GM19468 (cell line): ENCODE data around the gene RPL7A.

Experiments
- ATAC-seq: cut with Tn5 transposase; IDR thresholded peaks from one replicate; pipeline ENCODE4 v1.9.1; 2021; ENCODE audit warnings: mild to moderate bottlenecking, moderate library complexity, moderate number of reproducible peaks; ENCODE audit not compliant: unreplicated experiment; ENCODE audit errors: extremely low read depth

RPL7A gene

DNA sequence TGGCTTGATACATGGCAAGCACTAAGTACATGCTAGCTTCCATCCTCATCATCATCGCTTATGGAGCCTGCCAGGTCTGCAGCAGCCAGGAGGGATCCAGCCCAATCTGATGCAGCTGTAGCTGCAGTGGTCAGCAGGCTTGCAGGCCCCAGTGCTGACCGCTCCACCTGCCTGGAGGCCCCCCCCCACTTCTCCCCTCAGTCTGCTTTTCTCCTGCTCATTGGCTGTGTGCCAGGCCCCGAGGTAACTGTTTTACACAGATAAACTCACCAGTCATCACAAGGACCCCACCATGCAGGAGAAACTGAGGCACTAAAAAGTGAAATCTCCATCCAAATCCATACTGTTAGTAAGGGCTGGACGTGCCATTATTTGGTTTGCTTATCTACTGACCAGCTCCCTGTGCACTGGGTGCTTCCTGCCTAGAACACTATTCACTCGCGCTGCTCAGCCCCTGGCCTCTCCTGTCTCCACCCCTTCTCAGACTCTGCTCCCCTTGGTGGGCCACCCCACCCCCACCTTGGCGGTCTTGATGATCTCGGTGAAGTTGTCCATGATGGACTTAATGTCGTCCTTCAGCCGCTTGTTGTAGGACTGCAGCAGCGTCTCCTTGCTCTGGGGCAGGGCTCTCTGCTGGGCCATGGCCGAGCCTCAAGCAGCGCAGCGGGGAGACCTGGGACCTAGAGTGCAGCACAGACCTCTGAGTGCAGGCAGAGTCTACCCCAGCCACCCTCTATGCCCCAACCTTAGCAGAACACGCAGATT lies 1.8 kb upstream of the RPL7A start:
- ATAC-seq, result no peak

DNA sequence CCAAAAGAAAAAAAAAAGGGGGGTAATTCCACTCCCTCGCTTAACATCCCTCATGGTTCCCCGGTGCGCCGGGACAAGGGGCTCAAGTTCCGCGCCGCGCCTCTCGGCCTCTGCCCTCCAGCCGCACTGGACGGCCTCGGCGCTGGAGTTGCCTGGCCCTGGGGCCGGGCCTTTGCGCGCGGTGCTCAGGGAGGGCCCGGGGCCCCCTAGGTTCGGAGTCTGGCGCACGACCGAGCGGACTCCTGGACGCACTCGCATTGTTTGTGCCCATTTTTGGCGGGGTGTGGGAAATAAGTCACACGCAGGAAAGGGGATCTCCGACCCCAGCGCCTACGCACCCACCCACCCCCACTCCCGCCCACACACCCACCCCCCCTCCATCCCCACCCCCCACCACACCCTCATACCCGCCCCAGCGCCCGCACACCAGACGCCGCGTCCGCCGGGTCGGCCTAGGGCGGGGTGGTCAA lies 468 bp upstream of the RPL7A start:
- ATAC-seq, result no peak

DNA sequence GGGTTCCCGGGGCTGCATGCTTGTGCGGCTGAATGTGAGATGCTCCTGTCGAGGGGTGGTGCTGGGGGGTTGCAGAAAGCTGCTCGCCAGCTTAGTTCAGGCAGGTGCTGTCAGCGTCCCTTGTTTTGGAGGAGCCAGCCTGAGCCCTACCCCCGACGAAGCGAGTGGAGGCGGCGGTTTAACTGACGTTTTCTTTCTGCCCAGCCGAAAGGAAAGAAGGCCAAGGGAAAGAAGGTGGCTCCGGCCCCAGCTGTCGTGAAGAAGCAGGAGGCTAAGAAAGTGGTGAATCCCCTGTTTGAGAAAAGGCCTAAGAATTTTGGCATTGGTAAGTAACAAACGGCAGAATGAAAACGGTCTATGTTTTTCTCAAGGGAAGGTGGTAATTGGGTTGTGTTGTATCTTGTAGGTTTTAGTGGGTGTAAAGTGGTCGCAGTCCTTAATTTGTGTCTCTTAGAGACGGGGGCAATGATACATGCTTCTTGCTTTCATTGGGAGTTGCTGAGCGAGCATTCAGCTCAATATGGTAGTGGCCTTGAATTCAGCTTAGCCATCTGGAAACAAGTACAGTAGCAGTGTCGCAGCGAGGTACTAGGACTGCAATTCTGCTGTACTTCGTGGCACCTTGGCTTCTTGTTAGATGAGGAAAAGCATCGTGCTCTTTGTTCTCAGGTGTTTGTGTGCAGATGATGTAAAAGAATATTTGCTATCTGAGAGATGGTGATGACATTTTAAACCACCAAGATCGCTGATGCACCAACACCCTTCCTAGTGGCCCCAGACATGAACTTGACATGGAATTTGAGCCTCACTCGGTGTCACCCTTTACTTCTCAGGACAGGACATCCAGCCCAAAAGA lies 928 bp downstream of the RPL7A start:
- no peak for ATAC-seq

DNA sequence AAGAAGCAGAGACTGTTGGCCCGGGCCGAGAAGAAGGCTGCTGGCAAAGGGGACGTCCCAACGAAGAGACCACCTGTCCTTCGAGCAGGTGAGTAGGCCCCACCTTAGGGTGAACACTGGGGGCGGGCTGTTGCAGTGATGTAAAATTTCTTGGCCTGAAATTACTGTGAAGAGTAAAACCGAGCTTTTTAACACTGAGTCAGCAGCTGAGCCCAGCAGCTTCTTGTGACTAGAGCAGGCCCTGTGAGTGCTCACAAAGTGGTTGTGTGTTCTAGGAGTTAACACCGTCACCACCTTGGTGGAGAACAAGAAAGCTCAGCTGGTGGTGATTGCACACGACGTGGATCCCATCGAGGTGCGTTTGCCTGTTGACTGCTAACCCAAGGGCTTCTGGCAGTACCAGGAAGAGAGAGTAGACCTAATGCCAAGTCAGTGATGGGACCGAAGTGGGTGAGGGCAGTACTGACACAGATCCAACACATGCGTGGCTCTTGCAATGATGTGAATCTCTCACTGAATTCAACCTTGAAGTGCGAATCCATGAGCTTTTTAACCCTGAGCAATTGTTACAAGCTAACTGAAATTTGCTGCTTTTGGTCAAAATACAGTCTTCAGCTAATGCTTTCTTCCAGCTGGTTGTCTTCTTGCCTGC lies 2.1 kb downstream of the RPL7A start:
- ATAC-seq, result no peak

DNA sequence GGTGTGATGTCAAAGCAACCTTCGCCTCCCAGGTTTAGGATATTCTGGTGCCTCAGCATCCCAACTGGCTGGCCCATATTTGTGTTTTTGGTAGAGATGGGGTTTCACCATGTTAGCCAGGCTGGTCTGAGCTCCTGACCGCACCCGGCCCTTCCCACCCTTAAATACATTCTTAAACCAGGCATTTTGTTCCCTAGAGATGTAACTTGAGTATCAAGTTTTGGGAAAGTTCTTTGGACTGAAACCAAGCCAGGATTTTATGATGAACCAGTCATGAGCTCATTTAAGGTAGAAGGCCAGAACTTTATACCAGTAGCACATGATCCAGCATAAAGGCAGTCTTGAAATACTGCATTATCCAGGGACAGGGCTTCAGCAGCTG lies 3.5 kb downstream of the RPL7A start:
- no peak for ATAC-seq

DNA sequence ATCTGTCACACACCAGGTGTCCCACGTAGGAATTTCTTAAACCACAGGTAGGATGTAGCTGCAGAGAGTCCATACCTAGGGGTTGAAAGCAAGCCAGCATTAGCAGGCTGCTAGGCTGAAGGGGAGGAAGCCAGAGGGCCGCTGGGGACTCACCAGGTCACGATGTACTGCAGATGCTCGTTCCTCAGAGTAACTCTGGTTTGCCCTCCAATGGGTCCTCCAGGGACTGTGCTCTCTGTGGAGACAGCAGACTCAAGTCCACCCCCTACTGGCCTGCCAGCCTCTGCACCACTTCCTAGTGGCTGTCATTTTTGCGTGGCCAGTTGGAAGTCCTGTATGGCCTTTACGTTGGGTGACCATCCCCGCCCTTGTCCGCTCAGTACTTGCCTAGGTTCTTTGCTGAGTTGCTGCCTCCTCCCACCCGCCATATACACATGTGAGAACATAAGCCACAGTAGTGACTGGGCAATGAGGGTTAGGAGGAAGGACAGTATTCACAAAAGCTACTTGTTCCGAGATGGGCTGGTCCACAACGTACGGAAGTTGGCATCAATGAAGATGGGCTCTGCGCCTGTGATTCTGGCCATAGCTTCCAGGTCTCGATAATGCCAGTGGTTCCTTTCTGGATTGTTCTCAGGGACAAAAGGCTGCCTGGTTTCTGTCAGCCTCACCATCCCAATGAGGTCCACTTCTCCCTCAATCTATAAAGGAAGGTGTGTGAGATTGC lies 4.1 kb downstream of the RPL7A start:
- no peak for ATAC-seq

DNA sequence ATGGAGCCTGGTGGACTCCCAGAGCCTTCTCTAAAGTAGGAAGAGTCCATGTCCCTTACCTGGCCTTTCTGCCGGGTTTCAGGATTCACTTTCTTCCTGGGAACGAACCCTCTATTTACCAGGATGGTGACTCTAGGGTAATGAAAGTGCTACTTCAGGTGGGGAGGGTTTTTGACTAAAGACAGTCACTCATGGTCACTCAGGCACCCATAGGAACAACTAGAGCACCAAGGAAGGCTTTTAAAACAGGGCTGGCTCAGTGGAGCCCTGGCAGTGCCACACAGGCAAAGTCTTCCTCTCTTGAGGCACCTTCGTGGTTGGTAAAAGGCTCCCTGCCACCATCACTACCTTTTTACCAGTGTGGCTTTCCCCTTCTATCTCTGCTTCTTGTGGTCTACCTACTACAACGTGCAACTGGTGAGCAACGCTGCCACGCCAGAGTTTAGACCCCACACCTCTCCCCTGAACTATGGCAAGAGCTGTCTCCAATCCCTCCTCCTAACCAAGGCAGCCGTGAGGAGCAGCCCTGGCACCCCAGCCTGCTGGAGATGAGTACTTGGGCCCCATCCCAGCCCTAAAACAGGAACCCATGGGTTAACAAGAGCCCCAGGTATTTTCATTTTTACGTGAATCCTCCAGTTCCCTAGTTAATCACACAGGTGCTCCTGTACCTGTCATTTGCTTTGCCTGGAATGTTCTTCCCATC lies 4.8 kb downstream of the RPL7A start:
- no peak for ATAC-seq

DNA sequence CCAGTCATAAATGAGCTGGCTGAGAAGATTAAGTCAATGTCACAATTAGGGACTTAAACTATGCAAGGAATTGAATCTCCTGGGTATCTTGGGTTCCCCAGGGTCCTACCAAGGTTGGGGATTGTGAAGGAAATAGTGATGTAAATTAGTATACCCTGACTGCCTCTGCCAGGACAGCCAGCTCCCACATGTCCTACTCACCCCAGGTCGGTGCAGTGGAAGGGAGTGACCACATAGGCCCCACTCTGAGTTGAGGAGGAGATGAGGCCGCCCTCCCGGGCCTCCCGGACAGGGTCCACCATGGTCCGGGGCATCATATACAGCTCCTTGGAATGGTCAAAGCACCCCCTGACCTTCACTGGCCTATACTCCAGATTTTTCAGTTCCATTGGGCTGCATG lies 5.5 kb downstream of the RPL7A start:
- no peak for ATAC-seq

DNA sequence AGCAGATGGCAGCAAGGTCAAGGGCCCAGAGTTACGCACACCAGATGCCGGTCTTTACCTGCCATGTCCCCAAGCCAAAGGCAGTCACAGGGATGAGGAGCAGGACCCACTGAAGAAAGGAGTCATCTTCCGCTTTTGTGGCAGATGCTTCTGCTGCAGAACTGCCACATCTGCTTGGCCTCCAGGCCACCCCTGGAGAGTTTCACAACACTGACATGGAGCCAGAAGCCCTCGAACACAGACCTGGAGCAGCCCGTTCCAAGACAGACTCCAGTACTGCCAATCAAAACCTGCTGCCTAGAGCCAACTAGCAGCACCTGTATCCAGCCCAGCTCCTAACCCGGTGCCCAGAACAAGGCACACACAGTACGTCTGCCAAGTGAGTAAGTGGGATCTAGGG lies 6.7 kb downstream of the RPL7A start:
- ATAC-seq, result no peak

DNA sequence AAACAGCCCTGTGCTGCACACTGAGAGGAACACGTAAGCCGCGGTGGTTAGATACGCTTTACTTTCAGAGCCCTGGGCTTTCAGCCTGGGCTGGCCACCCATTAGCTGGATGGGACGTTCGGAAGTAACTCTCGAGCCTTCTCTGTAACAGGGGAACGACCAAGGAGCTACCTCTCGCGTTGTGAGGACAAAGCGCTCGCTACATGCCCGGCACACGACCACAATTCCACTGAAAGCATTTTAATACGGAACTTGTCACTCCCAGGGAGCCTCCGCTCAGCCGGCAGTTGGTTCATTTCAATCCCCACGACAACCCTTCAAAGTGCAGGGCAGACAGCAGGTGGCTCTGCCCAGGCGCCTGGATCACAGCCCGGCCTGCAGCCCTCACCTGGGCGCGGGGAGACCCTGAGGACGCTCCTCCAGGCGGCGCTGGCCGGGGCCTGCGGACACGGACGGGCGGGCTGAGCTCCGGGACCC lies 7.9 kb downstream of the RPL7A start:
- ATAC-seq, result peak; percentile 13

DNA sequence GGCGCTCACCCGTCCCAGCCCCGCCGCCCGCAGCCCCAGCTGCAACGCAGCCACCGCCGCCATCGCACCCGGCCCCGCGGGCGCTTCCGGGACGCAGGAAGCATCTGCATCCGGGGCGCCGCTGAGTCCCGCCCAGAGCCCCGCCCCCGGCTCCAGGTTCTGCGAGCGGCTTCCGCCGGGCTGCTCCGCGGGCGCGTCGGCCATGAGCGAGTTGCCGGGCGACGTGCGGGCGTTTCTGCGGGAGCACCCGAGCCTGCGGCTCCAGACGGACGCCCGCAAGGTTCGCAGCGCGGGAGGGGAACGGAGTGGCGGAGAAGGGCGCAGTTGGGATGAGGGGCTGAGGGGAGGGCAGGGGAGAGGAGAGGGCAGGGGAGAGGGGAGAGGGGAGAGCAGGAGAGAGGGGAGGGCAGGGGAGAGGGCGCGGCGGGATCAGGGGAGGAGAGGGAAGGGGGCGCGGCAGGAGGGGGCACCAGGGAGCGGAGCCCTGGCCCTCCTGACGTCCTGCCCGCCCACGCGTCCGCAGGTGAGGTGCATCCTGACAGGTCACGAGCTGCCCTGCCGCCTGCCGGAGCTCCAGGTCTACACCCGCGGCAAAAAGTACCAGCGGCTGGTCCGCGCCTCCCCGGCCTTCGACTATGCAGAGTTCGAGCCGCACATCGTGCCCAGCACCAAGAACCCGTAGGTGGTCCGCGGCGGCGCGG lies 8.5 kb downstream of the RPL7A start, which contains the start of the genes SURF1 and SURF2:
Gene SURF1 (minus strand): TSS at position 97 of the 701 bp plus-strand sequence. CDS start 34 bp downstream, at position 63.
Gene SURF2 (plus strand): TSS at position 160 of the 701 bp plus-strand sequence. CDS start 43 bp downstream, at position 203.
- no peak for ATAC-seq

DNA sequence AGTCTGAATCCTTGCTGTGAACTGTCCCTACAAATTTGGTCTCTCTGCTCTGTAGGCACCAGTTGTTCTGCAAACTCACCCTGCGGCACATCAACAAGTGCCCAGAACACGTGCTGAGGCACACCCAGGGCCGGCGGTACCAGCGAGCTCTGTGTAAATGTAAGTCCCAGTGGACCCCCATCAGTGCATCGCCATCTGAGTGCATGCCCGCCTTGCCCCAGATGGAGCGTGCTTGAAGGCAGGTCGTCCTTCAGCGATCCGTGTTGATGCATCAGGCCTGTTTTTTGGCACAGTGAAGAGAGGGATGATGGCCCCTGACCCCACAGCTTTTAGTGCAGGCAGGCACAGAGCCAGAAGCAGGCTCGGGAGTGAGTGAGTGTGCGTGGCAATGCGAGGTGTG lies 9.6 kb downstream of the RPL7A start:
- no peak for ATAC-seq

DNA sequence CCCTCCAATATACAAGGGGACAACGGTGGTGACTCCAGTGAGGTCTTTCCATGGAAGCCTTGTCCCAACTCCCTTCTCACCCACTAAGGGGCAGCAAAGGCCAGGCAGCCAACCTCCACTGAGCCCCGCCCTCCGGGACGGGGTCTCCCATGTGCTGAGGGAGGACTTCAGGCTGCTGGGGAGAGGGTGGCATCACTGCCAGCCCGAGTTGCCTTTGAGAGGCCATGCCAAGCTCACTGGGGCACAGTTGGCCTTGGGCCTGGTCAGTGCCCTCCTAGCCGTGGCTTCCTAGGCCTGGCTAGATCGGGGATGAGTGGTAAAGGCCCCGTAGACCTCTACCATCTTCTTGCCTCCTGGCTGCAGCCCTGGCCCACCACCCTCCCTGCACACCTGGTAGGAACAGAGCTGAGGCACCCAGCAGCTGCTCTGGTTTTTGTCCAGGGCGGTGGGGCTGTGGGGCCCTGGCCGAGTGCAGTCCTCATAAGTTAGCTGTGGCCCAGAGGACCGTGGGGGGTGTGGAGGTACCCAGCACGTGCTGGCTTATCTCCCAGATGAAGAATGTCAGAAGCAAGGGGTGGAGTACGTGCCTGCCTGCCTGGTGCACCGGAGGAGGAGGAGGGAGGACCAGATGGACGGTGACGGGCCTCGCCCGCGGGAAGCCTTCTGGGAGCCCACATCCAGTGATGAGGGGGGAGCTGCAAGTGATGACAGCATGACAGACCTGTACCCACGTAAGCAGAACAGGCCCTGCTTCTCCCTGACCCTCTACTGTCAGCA lies 11.6 kb downstream of the RPL7A start:
- no peak for ATAC-seq

DNA sequence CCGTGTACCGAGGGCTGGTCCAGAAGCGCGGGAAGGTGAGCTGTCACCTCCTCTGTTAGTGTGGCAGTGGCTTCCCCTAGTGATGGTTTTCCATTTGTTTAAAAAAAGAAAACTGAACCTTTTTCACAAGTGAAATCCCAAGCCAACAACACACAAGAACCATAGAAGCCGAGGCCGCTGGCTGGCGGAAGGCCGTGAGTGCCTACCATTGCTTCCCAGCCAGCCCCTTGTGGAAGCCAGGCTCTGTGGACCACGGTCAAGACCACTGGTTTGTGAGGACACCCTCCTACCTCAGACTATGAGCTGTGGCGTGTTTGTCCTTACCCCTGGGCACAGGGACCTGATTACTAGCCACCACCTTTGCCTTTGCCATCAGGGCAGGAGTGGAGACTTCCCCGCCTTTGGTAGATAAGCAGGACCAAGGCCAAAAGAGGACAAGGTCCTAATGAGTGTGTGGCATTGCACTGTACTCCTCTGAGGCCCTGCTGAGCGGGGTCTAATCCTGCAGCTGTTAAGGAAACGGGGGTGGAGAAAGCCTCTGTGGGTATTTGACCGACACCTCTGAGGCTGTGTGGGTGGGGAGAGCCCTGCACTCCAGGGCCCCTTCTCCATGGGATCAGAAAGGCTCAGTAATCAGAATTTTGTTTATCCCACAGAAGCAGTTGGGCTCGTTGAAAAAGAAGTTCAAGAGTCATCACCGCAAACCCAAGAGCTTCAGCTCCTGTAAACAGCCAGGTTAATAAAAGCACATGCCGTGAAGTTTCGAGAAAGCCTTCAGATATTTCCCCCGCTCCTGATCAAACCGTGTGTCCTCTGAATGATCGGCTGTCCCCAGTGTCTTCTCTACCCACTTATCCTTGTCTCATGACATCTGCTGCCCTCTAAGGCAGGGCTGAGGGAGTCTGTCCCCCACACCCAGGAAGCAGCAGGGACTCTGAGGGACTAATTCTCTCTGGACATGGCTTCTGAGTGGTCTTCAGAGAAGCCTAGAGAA lies 12.7 kb downstream of the RPL7A start:
- no peak for ATAC-seq

DNA sequence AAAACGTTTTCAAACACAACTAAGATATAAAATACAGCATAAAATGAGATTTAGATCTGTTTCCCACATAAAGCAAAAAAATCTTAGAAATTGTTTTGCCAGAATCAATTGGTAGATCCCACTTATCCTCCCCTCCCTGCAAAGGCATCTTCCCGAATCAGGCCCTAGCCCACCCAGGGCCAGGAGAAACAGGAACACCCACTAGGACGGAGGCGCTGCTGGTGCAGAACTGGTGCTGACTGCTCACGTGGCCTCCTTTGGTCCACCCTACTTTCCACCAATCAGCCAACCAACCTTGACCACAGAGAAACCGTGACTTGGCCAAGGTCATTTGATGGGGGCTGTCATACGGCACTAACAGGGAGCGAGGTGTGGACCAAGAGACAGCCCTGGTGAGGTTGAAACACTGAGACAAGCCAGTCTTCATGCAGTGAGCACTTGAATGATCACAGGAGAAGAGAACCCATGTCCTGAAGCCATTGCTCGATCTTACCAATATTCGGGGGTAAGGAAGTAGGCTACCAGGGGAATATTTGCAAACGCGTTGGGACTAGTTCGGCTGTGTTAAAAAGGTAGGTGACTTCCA lies 13.6 kb downstream of the RPL7A start:
- ATAC-seq, result no peak

DNA sequence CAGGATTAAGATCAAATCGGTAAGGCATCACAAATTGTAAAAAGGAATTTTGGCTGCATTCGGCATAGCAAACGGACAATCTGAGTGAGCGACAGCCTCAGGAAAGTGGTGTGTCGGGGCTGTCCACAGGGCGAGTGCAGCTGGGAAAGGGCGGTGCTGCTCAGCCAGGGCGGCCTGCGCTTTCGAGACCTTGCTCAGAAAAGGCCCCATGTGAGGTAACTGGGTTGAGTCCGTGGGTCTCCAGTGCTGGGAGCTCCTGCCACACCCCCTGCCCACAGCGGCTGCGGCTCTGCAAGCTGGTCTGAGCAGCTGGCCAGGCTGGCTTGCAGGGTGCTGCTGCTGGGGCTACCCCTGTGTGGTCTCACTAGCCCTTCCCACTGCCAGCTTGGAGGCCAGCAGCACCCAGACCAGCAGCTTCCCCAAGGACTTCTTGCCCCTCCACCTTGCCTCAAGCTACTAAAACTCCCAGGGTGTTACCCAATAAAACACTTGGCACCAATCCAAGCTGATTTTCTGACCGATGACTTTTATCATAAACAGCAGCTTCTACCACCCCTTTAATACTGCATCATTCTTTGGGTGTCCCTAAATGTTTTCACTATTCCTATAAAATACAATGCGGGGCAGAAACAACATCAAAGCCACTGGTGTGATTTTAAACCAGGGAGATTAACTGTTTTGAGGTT lies 14.5 kb downstream of the RPL7A start:
- ATAC-seq, result no peak
